T-cell (primary cell): ENCODE data around the gene MEF2B. TPM values are rescaled to one million over a fixed set of nuclear protein-coding genes. Genes with fewer than 3 reads are reported as not detected.

Experiments
- ATAC-seq, 4 experiments: fragments of 200-7000 bp in 3 of 4; fragments of 150-1000 bp in 1 of 4; cut with Tn5 transposase; replicated peaks in 1 of 4; 1 replicate in 3 of 4; 2 replicates in 1 of 4; pipeline ENCODE4 v1.10.0; 2021; ENCODE audit warnings: moderate library complexity in 3 of 4, mild to moderate bottlenecking in 2 of 4, moderate number of reproducible peaks in 1 of 4
- CTCF ChIA-PET, 2 donors: fragments of 300-600 bp; sonication (Branson Sonifier 250); formaldehyde crosslinking; loops; one replicate each; lab custom pipeline; 2022; ENCODE audit warnings: antibody characterized with exemption in 2 of 2; lab: Charles Lee
- POLR2A ChIA-PET, 2 donors: fragments of 300-600 bp; sonication (Branson Sonifier 250); formaldehyde crosslinking; loops; one replicate each; lab custom pipeline; 2022; ENCODE audit warnings: antibody characterized with exemption in 2 of 2; lab: Charles Lee
- DNase-seq, 35 experiments: peaks; one replicate each; pipeline versions ENCODE4 v3.0.0 to v3.0.0-alpha.2; 2013 to 2023
- H3K27ac ChIP-seq: one replicate; pipeline ENCODE4 v1.5.1; 2013; ENCODE audit warnings: low read length
- H3K27me3 ChIP-seq, 2 experiments: replicated peaks in 1 of 2; 1 replicate in 1 of 2; 2 replicates in 1 of 2; pipeline versions ENCODE4 v1.6.1 to v1.7.0; 2013; ENCODE audit warnings: low read length in 1 of 2, mixed read lengths in 1 of 2; ENCODE audit not compliant: control insufficient read depth in 2 of 2, insufficient read depth in 2 of 2; ENCODE audit errors: extremely low read depth in 1 of 2
- H3K36me3 ChIP-seq, 2 donors: 1 replicate in 1 of 2; 2 replicates in 1 of 2; pipeline versions ENCODE4 v1.6.1 to v1.7.0; 2013; ENCODE audit warnings: low read length in 1 of 2; ENCODE audit not compliant: control insufficient read depth in 2 of 2, insufficient read depth in 1 of 2; ENCODE audit errors: extremely low read depth in 1 of 2
- H3K4me1 ChIP-seq, 2 experiments: 1 replicate in 1 of 2; 2 replicates in 1 of 2; pipeline versions ENCODE4 v1.6.1 to v1.7.0; 2013; ENCODE audit warnings: low read length in 2 of 2, mixed read lengths in 1 of 2; ENCODE audit not compliant: insufficient read depth in 2 of 2, control insufficient read depth in 1 of 2; ENCODE audit errors: extremely low read depth in 1 of 2
- H3K4me3 ChIP-seq, 2 donors: 1 replicate in 1 of 2; 2 replicates in 1 of 2; pipeline versions ENCODE4 v1.5.1 to v1.7.0; 2013; ENCODE audit warnings: mild to moderate bottlenecking in 2 of 2, low read length in 1 of 2, moderate library complexity in 1 of 2; ENCODE audit not compliant: control insufficient read depth in 1 of 2; ENCODE audit errors: extremely low read depth in 1 of 2
- H3K9me3 ChIP-seq: 2 replicates; pipeline ENCODE4 v1.7.0; 2013
- H3K27ac Mint-ChIP-seq, 2 donors: one replicate each; pipeline ENCODE4 v1.8.0; 2020 to 2021; ENCODE audit warnings: mild to moderate bottlenecking in 2 of 2, mixed read lengths in 2 of 2
- H3K27me3 Mint-ChIP-seq, 2 donors: one replicate each; pipeline ENCODE4 v1.8.0; 2021 to 2022; ENCODE audit warnings: mixed read lengths in 2 of 2
- H3K36me3 Mint-ChIP-seq: one replicate; pipeline ENCODE4 v1.8.0; 2021; ENCODE audit warnings: mixed read lengths
- H3K4me1 Mint-ChIP-seq, 3 donors: one replicate each; pipeline ENCODE4 v1.8.0; 2020 to 2022; ENCODE audit warnings: mixed read lengths in 3 of 3, mild to moderate bottlenecking in 1 of 3
- H3K4me3 Mint-ChIP-seq, 3 donors: one replicate each; pipeline ENCODE4 v1.8.0; 2020 to 2022; ENCODE audit warnings: mild to moderate bottlenecking in 3 of 3, mixed read lengths in 3 of 3, moderate library complexity in 3 of 3
- H3K9me3 Mint-ChIP-seq, 3 donors: one replicate each; pipeline ENCODE4 v1.8.0; 2020 to 2022; ENCODE audit warnings: mixed read lengths in 3 of 3
- WGBS: methylation state at CpG from one replicate; pipeline ENCODE4 v1.1.5; 2013; ENCODE audit warnings: missing lambda C conversion rate; ENCODE audit not compliant: insufficient coverage; 5-methylcytosine and 5-hydroxymethylcytosine counted together
- total RNA-seq, 35 experiments: library from RNA in 6 of 35; stranded (reverse) in 6 of 35; fragments of 120-200 nt in 1 of 35; gene quantifications; one replicate each; pipeline versions ENCODE4 v1.2.1 to v1.2.4 and lab custom pipeline; 2013 to 2026

Gene MEF2B
- 1 to 10 TPM; 3.3 to 6.4 (median 6.0) TPM for total RNA-seq
- 1.4 TPM for total RNA-seq (2013)
- 0 to 0.50 (median 0.19) reads per million in 29 experiments for total RNA-seq (lab: John Stamatoyannopoulos, UW)

DNA sequence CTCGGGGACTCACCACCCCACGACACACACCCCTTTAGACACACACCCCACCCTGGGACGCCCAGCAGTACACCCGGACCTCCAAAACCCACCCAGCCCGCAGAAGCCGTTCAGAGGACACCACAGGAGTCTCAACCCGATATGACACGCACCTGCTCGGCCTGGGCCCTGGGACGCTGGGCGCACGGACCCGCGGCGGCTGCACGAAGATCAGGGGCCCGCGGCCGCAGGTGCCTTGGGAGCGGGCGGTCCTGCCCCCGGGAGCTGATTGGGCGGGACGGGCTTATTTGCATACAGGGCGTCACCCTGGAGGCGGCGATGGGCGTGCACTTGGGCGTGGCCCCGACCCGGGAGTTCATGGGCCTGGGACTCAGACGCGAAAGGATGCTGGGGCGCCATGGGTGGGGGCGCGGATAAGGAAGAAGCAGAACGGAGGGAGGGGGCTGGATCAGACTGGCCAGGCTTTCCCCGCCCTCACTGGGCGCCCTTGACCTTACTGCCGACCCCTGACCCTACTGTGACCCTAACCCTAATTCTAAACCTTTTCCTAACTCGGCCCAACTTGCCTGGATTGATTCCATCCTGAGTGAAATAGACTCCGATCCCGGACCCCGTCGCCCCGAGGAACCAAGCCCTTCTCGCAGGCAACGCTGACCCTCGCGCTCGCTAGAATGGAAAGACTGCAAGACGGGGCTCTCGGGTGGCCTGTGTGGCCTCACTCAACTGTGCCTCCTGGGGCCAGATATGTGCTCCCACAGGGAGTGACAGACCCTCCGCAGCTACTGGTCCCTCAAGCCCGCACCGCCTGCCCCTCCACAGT lies at the start of gene MEF2B:
TSS of gene MEF2B (minus strand) at position 211 of the 820 bp plus-strand sequence. CDS start 19,528 bp downstream, outside the sequence.
- ChIA-PET CTCF (interaction anchor here in 1 of 2 donors (0.6 kb wide), 1 partner anchor 21 kb away, joined by 5 read pairs; no protein-coding TSS in a partner anchor), POLR2A (no interaction called here)
- WGBS, result 25% methylated on average over 54 of the region's 56 CpGs
- H3K27ac ChIP-seq, result no peak within 1 kb of the TSS
- H3K4me1 ChIP-seq, result peaks cover 0 to 18% of the 10 kb centered on the region in 2 experiments
- peak within 1 kb of the TSS in 1 of 2 donors; percentile 19 for H3K4me3 ChIP-seq
- H3K36me3 ChIP-seq, result peaks cover 0 to 5% of the 10 kb centered on the region in 2 donors
- no peaks in the 10 kb centered on the region for H3K27me3 Mint-ChIP-seq
- peaks cover 0 to 19% of the 10 kb centered on the region in 2 experiments for H3K27me3 ChIP-seq
- peak; percentile 47 to 83 (median 74) for DNase-seq
- no peaks in the 10 kb centered on the region for H3K9me3 Mint-ChIP-seq
- H3K4me3 Mint-ChIP-seq, result peak within 1 kb of the TSS; percentile 39 to 67 (median 60)
- H3K27ac Mint-ChIP-seq, result peak within 1 kb of the TSS in 1 of 2 donors; percentile 34
- no peaks in the 10 kb centered on the region for H3K36me3 Mint-ChIP-seq
- peak; percentile 88 to 99 (median 93) for ATAC-seq
- H3K9me3 ChIP-seq, result no peaks in the 10 kb centered on the region
- H3K4me1 Mint-ChIP-seq, result peaks cover 15 to 22% (median 16%) of the 10 kb centered on the region in 3 donors

DNA sequence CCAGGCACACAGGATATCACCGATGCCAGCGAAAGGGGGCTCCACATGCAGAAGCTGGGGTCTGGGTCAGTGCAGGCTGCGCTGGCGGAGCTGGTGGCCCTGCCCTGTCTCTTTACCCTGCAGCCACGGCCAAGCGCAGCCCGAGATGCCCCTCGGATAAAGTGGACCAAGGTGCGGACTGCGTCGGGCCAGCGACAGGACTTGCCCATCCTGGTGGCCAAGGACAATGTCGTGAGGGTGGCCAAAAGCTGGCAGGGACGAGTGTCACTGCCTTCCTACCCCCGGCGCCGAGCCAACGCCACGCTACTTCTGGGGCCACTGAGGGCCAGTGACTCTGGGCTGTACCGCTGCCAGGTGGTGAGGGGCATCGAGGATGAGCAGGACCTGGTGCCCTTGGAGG lies 48.8 kb upstream of the MEF2B start:
- POLR2A ChIA-PET, result no interaction called here
- H3K9me3 Mint-ChIP-seq, result no peaks in the 10 kb centered on the region

DNA sequence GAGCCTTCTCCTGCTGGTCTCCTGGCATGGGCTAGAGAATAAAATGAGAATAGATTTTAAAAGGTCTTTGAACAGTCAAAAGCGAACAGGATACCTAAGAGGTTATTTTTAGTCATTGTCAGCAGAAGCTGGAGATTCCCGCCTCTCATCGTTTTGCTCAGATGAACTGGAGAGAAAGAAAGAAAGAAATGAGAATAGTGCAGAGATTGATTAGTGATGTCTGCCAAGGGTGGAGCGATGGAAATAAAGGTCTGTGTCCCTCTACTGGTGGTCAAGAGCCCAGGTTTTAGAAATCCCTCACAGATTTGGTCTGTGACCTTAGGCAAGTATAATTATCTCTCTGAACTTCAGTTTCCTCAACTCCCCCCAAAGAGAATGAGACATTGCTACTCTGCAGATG lies 47.0 kb upstream of the MEF2B start:
- ATAC-seq, result no peak
- ChIA-PET POLR2A (no interaction called here), CTCF (no interaction called here)
- Mint-ChIP-seq H3K9me3 (no peaks in the 10 kb centered on the region), H3K4me1 (peaks cover 0 to 15% (median 2%) of the 10 kb centered on the region in 3 donors), H3K4me3 (no peak overlapping the region), H3K27ac (no peak overlapping the region), H3K36me3 (no peaks in the 10 kb centered on the region), H3K27me3 (peaks cover 37 to 45% of the 10 kb centered on the region in 2 donors)
- Histone ChIP-seq H3K27ac (no peak overlapping the region), H3K36me3 (no peaks in the 10 kb centered on the region), H3K9me3 (no peaks in the 10 kb centered on the region), H3K27me3 (peaks cover 9 to 59% of the 10 kb centered on the region in 2 experiments), H3K4me1 (no peaks in the 10 kb centered on the region), H3K4me3 (no peak overlapping the region)
- WGBS, result 79% methylated on average over 3 of the region's 4 CpGs
- DNase-seq, result no peak

More for the DNA sequence above, 48.8 kb upstream of the MEF2B start:
- Mint-ChIP-seq H3K27ac (no peak overlapping the region), H3K36me3 (no peaks in the 10 kb centered on the region), H3K4me3 (no peak overlapping the region), H3K27me3 (peaks cover 24 to 27% of the 10 kb centered on the region in 2 donors), H3K4me1 (peaks cover 0 to 8% (median 0%) of the 10 kb centered on the region in 3 donors)
- H3K9me3 ChIP-seq, result no peaks in the 10 kb centered on the region
- CTCF ChIA-PET, result no interaction called here
- no peak for ATAC-seq
- H3K27me3 ChIP-seq, result peaks cover 2 to 43% of the 10 kb centered on the region in 2 experiments
- no peak for DNase-seq
- WGBS, result 86% methylated on average over 19 of the region's 21 CpGs
- H3K4me3 ChIP-seq, result no peak overlapping the region
- H3K4me1 ChIP-seq, result no peaks in the 10 kb centered on the region
- no peak overlapping the region for H3K27ac ChIP-seq
- H3K36me3 ChIP-seq, result no peaks in the 10 kb centered on the region

DNA sequence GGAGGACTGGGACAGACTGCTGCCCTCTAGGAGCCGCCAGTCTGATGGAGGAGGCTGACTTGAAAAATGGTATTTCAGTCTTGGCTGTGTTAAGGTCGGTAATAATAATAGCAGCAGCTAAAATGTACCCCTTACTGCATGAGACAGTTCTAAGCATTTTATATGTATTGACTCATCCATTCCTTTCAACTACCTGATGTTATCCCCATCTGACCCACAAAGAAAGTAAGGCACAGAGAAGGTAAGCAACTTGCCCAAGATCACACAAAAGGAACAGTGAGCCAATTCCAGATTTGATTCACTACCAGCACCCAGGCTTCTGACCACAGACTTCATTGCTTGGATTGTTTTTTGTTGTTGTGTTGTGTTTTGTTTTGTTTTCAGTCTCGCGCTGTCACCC lies 45.7 kb upstream of the MEF2B start:
- Mint-ChIP-seq H3K27ac (no peak overlapping the region), H3K36me3 (no peaks in the 10 kb centered on the region), H3K27me3 (peaks cover 42 to 52% of the 10 kb centered on the region in 2 donors), H3K9me3 (no peaks in the 10 kb centered on the region), H3K4me1 (peaks cover 0 to 15% (median 2%) of the 10 kb centered on the region in 3 donors), H3K4me3 (no peak overlapping the region)
- Histone ChIP-seq H3K36me3 (no peaks in the 10 kb centered on the region), H3K4me3 (no peak overlapping the region), H3K9me3 (no peaks in the 10 kb centered on the region), H3K27ac (no peak overlapping the region), H3K4me1 (no peaks in the 10 kb centered on the region), H3K27me3 (peaks cover 12 to 72% of the 10 kb centered on the region in 2 experiments)
- ChIA-PET POLR2A (no interaction called here), CTCF (no interaction called here)
- ATAC-seq (no peak), DNase-seq (no peak)
- no CpG with 5 or more reads among the region's 4 CpGs for WGBS

DNA sequence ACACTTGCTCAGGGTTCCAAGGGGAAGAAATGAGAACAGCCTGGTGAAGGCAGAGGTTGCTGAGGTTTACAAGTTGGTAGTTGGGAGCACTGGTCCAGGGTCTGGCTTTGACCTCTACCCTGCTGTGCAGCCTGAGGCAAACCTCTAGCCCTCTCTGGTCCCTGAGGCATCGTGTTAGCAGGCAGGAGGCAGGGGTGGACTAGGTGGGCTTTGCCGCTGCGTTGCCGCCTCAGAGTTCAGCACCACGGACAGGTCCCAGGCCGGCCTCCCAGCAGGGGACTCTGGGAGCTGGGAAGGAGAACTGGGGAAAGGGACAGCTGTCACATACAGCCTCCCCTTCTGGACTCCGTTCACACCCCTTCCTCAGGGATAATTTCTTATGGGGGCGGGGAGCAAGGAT lies 44.8 kb upstream of the MEF2B start:
- Mint-ChIP-seq H3K27ac (peak overlapping the region in 1 of 2 donors; percentile 27), H3K4me1 (peaks cover 0 to 15% (median 5%) of the 10 kb centered on the region in 3 donors), H3K4me3 (no peak overlapping the region), H3K36me3 (no peaks in the 10 kb centered on the region), H3K27me3 (peaks cover 48 to 57% of the 10 kb centered on the region in 2 donors), H3K9me3 (no peaks in the 10 kb centered on the region)
- ATAC-seq, result no peak
- Histone ChIP-seq H3K4me3 (no peak overlapping the region), H3K27ac (no peak overlapping the region), H3K4me1 (no peaks in the 10 kb centered on the region), H3K9me3 (no peaks in the 10 kb centered on the region), H3K27me3 (peaks cover 12 to 81% of the 10 kb centered on the region in 2 experiments), H3K36me3 (no peaks in the 10 kb centered on the region)
- 14% methylated on average over 1 of the region's 8 CpGs for WGBS
- peak in 10 of 35 experiments; percentile 10 to 45 (median 24) for DNase-seq
- ChIA-PET POLR2A (no interaction called here), CTCF (no interaction called here)

DNA sequence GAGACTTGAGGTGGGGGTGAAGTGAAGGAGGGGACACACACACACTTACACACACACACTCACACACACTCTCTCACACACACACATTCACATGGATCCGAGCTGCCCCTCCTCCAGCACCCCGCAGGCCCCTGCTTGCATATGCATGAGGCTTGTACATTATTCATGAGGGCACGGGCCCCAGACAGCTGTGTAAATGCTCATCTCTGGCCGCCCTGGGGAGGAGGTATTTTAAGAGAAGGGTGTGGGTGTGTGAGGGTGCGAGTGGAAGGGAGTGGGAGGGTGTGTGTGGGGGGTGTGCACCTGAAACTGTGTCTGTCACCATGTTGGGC lies 44.1 kb upstream of the MEF2B start:
- no peak overlapping the region for H3K27ac ChIP-seq
- DNase-seq (no peak), ATAC-seq (no peak)
- no peaks in the 10 kb centered on the region for H3K36me3 Mint-ChIP-seq
- POLR2A ChIA-PET, result no interaction called here
- H3K4me3 Mint-ChIP-seq, result no peak overlapping the region
- peaks cover 12 to 86% of the 10 kb centered on the region in 2 experiments for H3K27me3 ChIP-seq
- CTCF ChIA-PET, result interaction anchor here in 1 of 2 donors (0.5 kb wide), 1 partner anchor 13 kb away, joined by 5 read pairs; no protein-coding TSS in a partner anchor
- no peaks in the 10 kb centered on the region for H3K9me3 Mint-ChIP-seq
- no peaks in the 10 kb centered on the region for H3K9me3 ChIP-seq
- H3K36me3 ChIP-seq, result no peaks in the 10 kb centered on the region
- 7% methylated on average over 2 of the region's 5 CpGs for WGBS
- H3K4me1 ChIP-seq, result no peaks in the 10 kb centered on the region
- H3K27ac Mint-ChIP-seq, result peak overlapping the region in 1 of 2 donors; percentile 53
- no peak overlapping the region for H3K4me3 ChIP-seq
- peaks cover 0 to 15% (median 5%) of the 10 kb centered on the region in 3 donors for H3K4me1 Mint-ChIP-seq
- peaks cover 48 to 63% of the 10 kb centered on the region in 2 donors for H3K27me3 Mint-ChIP-seq
